HCT116 (cell line): ENCODE results near the gene KCNK10. TPM values are rescaled to one million over a fixed set of nuclear protein-coding genes. Genes with fewer than 3 reads are reported as not detected.

Experiments used
- ATAC-seq: fragments of 200-7000 bp; cut with Tn5 transposase; 2 replicates; pipeline ENCODE4 v1.9.1; 2020; ENCODE audit warnings: mild to moderate bottlenecking, moderate library complexity
- BruUV-seq: library from RNA; stranded (reverse); fragments of 400-500 nt; replicated peaks from 2 replicates; lab custom pipeline; 2021; lab: Mats Ljungman, UMichigan
- CTCF ChIA-PET: fragments of 300-600 bp; sonication (Branson Sonifier 250); formaldehyde crosslinking; loops from one replicate; lab custom pipeline; 2021; ENCODE audit warnings: antibody characterized with exemption; lab: Charles Lee
- POLR2A ChIA-PET: fragments of 300-600, 350-600 bp; sonication (Branson Sonifier 250); formaldehyde crosslinking; loops from one replicate; lab custom pipeline; 2021; ENCODE audit warnings: antibody characterized with exemption; lab: Charles Lee
- RAD21 ChIA-PET, 2 experiments: fragments of 300-600 bp; sonication (Branson Sonifier 250); formaldehyde crosslinking; loops; one replicate each; lab custom pipeline; 2023; ENCODE audit warnings: low total read pairs in 2 of 2; ENCODE audit not compliant: uncharacterized antibody in 2 of 2, unreplicated experiment in 2 of 2, low non-redundant PET in 1 of 2; lab: Charles Lee
- DNase-seq: peaks from one replicate; pipeline ENCODE4 v3.0.0-alpha.2; 2010; ENCODE audit warnings: low read depth, low spot score
- H2AFZ ChIP-seq: fragments of 200-600 bp; shearing (Covaris generic), sonication (generic); 2 replicates; pipeline ENCODE4 v1.6.1; 2017; ENCODE audit warnings: low read depth, mixed run types, mixed read lengths, antibody characterized with exemption, low read length; ENCODE audit not compliant: poor library complexity, severe bottlenecking
- H3K27ac ChIP-seq: 2 replicates; pipeline ENCODE4 v1.5.1; 2012; ENCODE audit warnings: low read depth, low read length
- H3K27me3 ChIP-seq: fragments of 200-600 bp; sonication (generic); 2 replicates; pipeline ENCODE4 v1.6.1; 2016; ENCODE audit warnings: mixed run types, low read length, mixed read lengths; ENCODE audit not compliant: insufficient read depth
- H3K36me3 ChIP-seq, 2 experiments: fragments of 200-500 bp in 1 of 2; fragments of 200-600 bp in 1 of 2; sonication (Bioruptor generic) in 1 of 2; sonication (generic) in 1 of 2; 2 replicates each; pipeline versions ENCODE4 v1.5.1 to v1.6.1; 2014 to 2016; ENCODE audit warnings: low read length in 2 of 2, inconsistent platforms in 1 of 2, mixed read lengths in 1 of 2, mixed run types in 1 of 2; ENCODE audit not compliant: insufficient read depth in 2 of 2, control insufficient read depth in 1 of 2
- H3K4me1 ChIP-seq, 2 experiments: fragments of 200-600 bp in 1 of 2; sonication (generic) in 1 of 2; 2 replicates each; pipeline versions ENCODE4 v1.5.1 to v1.6.1; 2012 to 2017; ENCODE audit warnings: low read length in 2 of 2, inconsistent platforms in 1 of 2, mild to moderate bottlenecking in 1 of 2, mixed read lengths in 1 of 2, mixed run types in 1 of 2, moderate library complexity in 1 of 2; ENCODE audit not compliant: insufficient read depth in 2 of 2, control insufficient read depth in 1 of 2
- H3K4me2 ChIP-seq: fragments of 200-600 bp; sonication (generic); 2 replicates; pipeline ENCODE4 v1.6.1; 2017; ENCODE audit warnings: mixed run types, low read length, mixed read lengths
- H3K4me3 ChIP-seq, 2 experiments: fragments of 200-600 bp in 1 of 2; sonication (generic) in 1 of 2; replicated peaks in 1 of 2; 2 replicates each; pipeline ENCODE4 v1.5.1; 2011 to 2016; ENCODE audit warnings: low read length in 2 of 2, control low read depth in 1 of 2, low read depth in 1 of 2, mild to moderate bottlenecking in 1 of 2, mixed read lengths in 1 of 2, mixed run types in 1 of 2
- H3K79me2 ChIP-seq: fragments of 200-600 bp; sonication (generic); 2 replicates; pipeline ENCODE4 v1.6.1; 2017; ENCODE audit warnings: mild to moderate bottlenecking, mixed run types, low read length, moderate library complexity, mixed read lengths; ENCODE audit not compliant: insufficient read depth
- H3K9ac ChIP-seq: fragments of 200-600 bp; sonication (generic); 2 replicates; pipeline ENCODE4 v1.6.1; 2016; ENCODE audit warnings: low read length, mixed read lengths
- H3K9me2 ChIP-seq: fragments of 200-600 bp; sonication (generic), shearing (Covaris generic); 2 replicates; pipeline ENCODE4 v1.6.1; 2017; ENCODE audit warnings: mixed run types, mild to moderate bottlenecking, moderate library complexity; ENCODE audit not compliant: insufficient read depth
- H3K9me3 ChIP-seq, 2 experiments: fragments of 200-500 bp in 1 of 2; fragments of 200-600 bp in 1 of 2; sonication (Bioruptor generic) in 1 of 2; sonication (generic) in 1 of 2; 2 replicates each; pipeline ENCODE4 v1.6.1; 2014 to 2017; ENCODE audit warnings: low read length in 2 of 2, mixed read lengths in 2 of 2, inconsistent platforms in 1 of 2, low read depth in 1 of 2, mild to moderate bottlenecking in 1 of 2, mixed run types in 1 of 2, moderate library complexity in 1 of 2; ENCODE audit not compliant: control insufficient read depth in 1 of 2, insufficient read depth in 1 of 2
- H4K20me1 ChIP-seq: fragments of 200-600 bp; sonication (generic), shearing (Covaris generic); 2 replicates; pipeline ENCODE4 v1.6.1; 2017; ENCODE audit warnings: mixed run types, mild to moderate bottlenecking, moderate library complexity; ENCODE audit not compliant: insufficient read depth
- CBX3 ChIP-seq: IDR thresholded peaks from 2 replicates; pipeline ENCODE4 v1.6.1; 2012; ENCODE audit warnings: low read depth
- CEBPB ChIP-seq: IDR thresholded peaks from 2 replicates; pipeline ENCODE4 v1.6.1; 2012; ENCODE audit warnings: low read depth
- EGR1 ChIP-seq: IDR thresholded peaks from 2 replicates; pipeline ENCODE4 v1.6.1; 2012; ENCODE audit warnings: low read depth
- ELF1 ChIP-seq: IDR thresholded peaks from 2 replicates; pipeline ENCODE4 v1.6.1; 2012; ENCODE audit warnings: low read depth, borderline replicate concordance
- EZH2 ChIP-seq: fragments of 200-600 bp; sonication (generic); IDR thresholded peaks from 2 replicates; pipeline ENCODE4 v1.6.1; 2017; ENCODE audit warnings: antibody characterized with exemption, mixed run types
- EZH2phosphoT487 ChIP-seq: fragments of 200-600 bp; IDR thresholded peaks from 2 replicates; pipeline ENCODE4 v1.6.1; 2018; ENCODE audit warnings: antibody characterized with exemption, borderline replicate concordance
- JUND ChIP-seq: IDR thresholded peaks from 2 replicates; pipeline ENCODE4 v1.6.1; 2012
- POLR2A ChIP-seq: IDR thresholded peaks from 2 replicates; pipeline ENCODE4 v1.7.0; 2011; ENCODE audit warnings: borderline replicate concordance; ENCODE audit not compliant: insufficient read depth, insufficient read length; ENCODE audit errors: extremely low read depth
- RAD21 ChIP-seq: IDR thresholded peaks from 2 replicates; pipeline ENCODE4 v1.6.1; 2012; ENCODE audit warnings: low read depth, mild to moderate bottlenecking
- SIN3A ChIP-seq: IDR thresholded peaks from 2 replicates; pipeline ENCODE4 v1.6.1; 2012; ENCODE audit warnings: low read depth
- SP1 ChIP-seq: IDR thresholded peaks from 2 replicates; pipeline ENCODE4 v1.6.1; 2012; ENCODE audit warnings: low read depth
- SRF ChIP-seq: IDR thresholded peaks from 2 replicates; pipeline ENCODE4 v1.6.1; 2012; ENCODE audit warnings: low read depth
- ZFX ChIP-seq: fragments of 450-650 bp; IDR thresholded peaks from 2 replicates; pipeline ENCODE4 v1.6.1; 2017
- ZNF274 ChIP-seq: fragments of 200-500 bp; sonication (Bioruptor generic); IDR thresholded peaks from 2 replicates; pipeline ENCODE4 v1.6.1; 2014; ENCODE audit warnings: mild to moderate bottlenecking, low read depth, low read length, inconsistent platforms
- intact Hi-C: fragments of 100-400 bp; cut with micrococcal nuclease; formaldehyde crosslinking; loops from 2 replicates; pipeline ENCODE4 v1.10.0; 2022
- total RNA-seq: library from RNA; stranded (reverse); gene quantifications from one replicate; pipeline ENCODE4 v1.2.1, GENCODE V29; 2021; ENCODE audit not compliant: unreplicated experiment
- TF ChIP-seq, protein P1 (sequence below): IDR thresholded peaks from 2 replicates; pipeline ENCODE4 v1.6.1; 2012
- TF ChIP-seq, protein P2 (sequence below): IDR thresholded peaks from 2 replicates; pipeline ENCODE4 v1.6.1; 2011; ENCODE audit warnings: mild to moderate bottlenecking, low read length, moderate library complexity; ENCODE audit not compliant: insufficient replicate concordance; ENCODE audit errors: extremely low read depth
- TF ChIP-seq, protein P3 (sequence below): IDR thresholded peaks from 2 replicates; pipeline ENCODE4 v1.6.1; 2012

Gene KCNK10
- total RNA-seq, 1 experiment from 2014 or later: not detected

DNA sequence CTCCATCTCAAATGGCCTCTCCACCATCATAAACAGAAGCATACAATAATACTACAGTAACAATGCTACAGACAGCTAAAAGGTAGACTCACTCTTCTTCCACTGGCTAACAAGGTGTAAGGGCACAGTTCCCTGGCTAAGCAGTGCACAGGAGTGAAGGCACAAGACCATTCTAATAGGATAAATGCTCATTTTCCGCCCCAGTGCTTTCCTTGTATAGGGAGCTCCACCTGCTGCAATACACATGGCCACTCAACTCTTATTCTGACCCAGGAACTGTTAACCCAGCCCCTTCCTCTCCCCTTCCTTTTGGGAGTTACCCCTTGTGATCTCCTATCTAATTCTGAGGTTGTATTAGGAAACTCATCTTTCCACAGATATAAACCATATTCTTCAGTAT lies 124.6 kb downstream of the KCNK10 start:
- no peak overlapping the region for H3K4me2 ChIP-seq
- H3K27me3 ChIP-seq: 0 out of 2 replicates have a peak, but pooled peaks cover 3% of the 10 kb centered on the region
- RAD21 ChIA-PET: no interaction called here
- no peak overlapping the region for H3K9ac ChIP-seq
- DNase-seq (no peak), ATAC-seq (no peak)
- no peaks in the 10 kb centered on the region for H3K4me1 ChIP-seq
- POLR2A ChIA-PET: no interaction called here
- TF ChIP-seq EGR1 (no peak), CBX3 (no peak), RAD21 (no peak)
- TF ChIP-seq, protein P1, sequence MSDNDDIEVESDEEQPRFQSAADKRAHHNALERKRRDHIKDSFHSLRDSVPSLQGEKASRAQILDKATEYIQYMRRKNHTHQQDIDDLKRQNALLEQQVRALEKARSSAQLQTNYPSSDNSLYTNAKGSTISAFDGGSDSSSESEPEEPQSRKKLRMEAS: no peak
- intact Hi-C loops: no loop called here
- no peak overlapping the region for H3K4me3 ChIP-seq
- no peaks in the 10 kb centered on the region for H3K9me2 ChIP-seq
- H4K20me1 ChIP-seq: no peaks in the 10 kb centered on the region
- H3K79me2 ChIP-seq: no peaks in the 10 kb centered on the region
- no peak overlapping the region for H2AFZ ChIP-seq
- H3K9me3 ChIP-seq: no peaks in the 10 kb centered on the region
- CTCF ChIA-PET: interaction anchor here (1.2 kb wide), 1 partner anchor 9 kb away, joined by 3 read pairs; no protein-coding TSS in a partner anchor
- no TSS peak for BruUV-seq
- no peak overlapping the region for H3K27ac ChIP-seq
- H3K36me3 ChIP-seq: no peaks in the 10 kb centered on the region

DNA sequence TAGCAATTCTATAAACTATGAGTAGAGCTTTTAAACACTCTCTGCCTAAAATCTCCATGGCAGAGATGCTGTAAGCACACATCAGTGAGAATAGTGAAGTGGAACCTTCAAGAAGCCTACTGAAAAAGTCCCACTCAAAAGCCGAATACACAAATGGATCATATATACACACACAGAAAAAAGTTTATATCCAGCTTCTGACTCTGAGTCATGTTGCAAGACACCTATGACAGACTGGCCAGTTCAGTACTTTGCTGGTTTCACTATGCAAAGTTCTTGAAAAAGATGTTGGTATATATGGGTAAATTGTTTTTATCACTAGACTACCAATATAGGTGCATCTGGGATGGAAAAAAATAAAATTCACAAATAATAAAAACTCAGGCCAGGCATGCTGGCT lies 126.1 kb downstream of the KCNK10 start:
- no peak for DNase-seq
- no peak for ATAC-seq
- H3K4me1 ChIP-seq: no peaks in the 10 kb centered on the region
- H2AFZ ChIP-seq: no peak overlapping the region
- ChIA-PET CTCF (no interaction called here), POLR2A (no interaction called here), RAD21 (no interaction called here)
- no peaks in the 10 kb centered on the region for H3K9me3 ChIP-seq
- no peaks in the 10 kb centered on the region for H3K36me3 ChIP-seq
- no peaks in the 10 kb centered on the region for H4K20me1 ChIP-seq
- H3K27me3 ChIP-seq: 0 out of 2 replicates have a peak, but pooled peaks cover 11% of the 10 kb centered on the region
- H3K9ac ChIP-seq: no peak overlapping the region
- H3K9me2 ChIP-seq: no peaks in the 10 kb centered on the region
- intact Hi-C loops: no loop called here
- no peak overlapping the region for H3K4me2 ChIP-seq
- no peak overlapping the region for H3K27ac ChIP-seq
- H3K79me2 ChIP-seq: no peaks in the 10 kb centered on the region
- no peak overlapping the region for H3K4me3 ChIP-seq
- no TSS peak for BruUV-seq
- TF ChIP-seq SRF (no peak), ZFX (no peak), CEBPB (no peak), EZH2 (no peak), JUND (no peak), SP1 (no peak), ZNF274 (no peak), POLR2A (no peak), EZH2phosphoT487 (no peak), SIN3A (no peak), ELF1 (no peak)
- TF ChIP-seq, protein P2, sequence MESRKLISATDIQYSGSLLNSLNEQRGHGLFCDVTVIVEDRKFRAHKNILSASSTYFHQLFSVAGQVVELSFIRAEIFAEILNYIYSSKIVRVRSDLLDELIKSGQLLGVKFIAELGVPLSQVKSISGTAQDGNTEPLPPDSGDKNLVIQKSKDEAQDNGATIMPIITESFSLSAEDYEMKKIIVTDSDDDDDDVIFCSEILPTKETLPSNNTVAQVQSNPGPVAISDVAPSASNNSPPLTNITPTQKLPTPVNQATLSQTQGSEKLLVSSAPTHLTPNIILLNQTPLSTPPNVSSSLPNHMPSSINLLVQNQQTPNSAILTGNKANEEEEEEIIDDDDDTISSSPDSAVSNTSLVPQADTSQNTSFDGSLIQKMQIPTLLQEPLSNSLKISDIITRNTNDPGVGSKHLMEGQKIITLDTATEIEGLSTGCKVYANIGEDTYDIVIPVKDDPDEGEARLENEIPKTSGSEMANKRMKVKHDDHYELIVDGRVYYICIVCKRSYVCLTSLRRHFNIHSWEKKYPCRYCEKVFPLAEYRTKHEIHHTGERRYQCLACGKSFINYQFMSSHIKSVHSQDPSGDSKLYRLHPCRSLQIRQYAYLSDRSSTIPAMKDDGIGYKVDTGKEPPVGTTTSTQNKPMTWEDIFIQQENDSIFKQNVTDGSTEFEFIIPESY: no peak
- TF ChIP-seq, protein P1: no peak
- TF ChIP-seq, protein P3, sequence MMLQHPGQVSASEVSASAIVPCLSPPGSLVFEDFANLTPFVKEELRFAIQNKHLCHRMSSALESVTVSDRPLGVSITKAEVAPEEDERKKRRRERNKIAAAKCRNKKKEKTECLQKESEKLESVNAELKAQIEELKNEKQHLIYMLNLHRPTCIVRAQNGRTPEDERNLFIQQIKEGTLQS: no peak
